Measurements from ENCODE around the gene MRPL53.
"Not testable (repeated sequence)": the region's sequence is repeated elsewhere in the genome, so short reads cannot be mapped to it uniquely, and the experiment has no call there.

Gene MRPL53

DNA sequence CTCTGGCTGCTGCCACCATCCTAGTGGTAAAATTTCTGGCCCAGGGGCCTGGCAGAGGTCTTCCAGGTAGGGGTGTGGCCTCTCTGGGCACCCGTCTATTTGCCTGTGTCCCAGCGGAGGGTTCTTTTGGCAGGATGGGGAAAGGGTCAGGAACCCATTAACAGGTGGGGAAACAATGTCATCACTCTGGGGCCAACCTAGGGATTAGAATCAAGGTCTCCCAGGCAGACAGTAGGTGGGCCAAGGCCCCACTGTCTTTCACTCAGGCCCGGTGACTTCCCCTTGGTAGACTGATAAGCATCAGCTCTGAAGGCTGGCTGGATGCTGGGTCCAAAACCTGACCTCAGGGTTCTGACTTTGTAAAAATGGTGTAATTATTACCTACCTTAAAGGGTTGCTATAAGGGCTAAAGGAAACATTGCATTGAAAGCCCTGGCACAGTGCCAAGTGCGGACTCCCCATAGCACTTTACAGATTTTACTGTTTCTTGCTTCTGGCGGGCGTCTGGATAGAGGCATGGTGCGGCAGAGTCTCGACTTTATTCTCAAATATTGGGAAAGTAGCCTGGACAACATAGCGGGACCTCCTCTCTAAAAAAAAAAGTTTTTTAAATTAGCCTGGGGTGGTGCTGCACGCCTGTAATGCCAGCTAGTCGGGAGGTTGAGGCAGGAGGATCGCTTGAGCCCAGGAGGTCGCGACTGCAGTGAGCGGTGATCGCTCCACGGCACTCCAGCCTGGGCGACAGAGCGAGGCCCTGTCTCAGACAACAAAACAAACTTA lies 24.7 kb upstream of the MRPL53 start:
- peaks cover 9% of the 10 kb centered on the region for H3K36me3 Mint-ChIP-seq
- H3K4me1 Mint-ChIP-seq (ENCODE audit: low read depth) = peaks cover 20% of the 10 kb centered on the region
- peaks cover 11% of the 10 kb centered on the region for H3K27me3 Mint-ChIP-seq
- H3K9me3 Mint-ChIP-seq (ENCODE audit: low read depth) = no peaks in the 10 kb centered on the region
- H3K4me3 Mint-ChIP-seq = peak overlapping the region; percentile 91
- H3K27ac Mint-ChIP-seq = no peak overlapping the region

DNA sequence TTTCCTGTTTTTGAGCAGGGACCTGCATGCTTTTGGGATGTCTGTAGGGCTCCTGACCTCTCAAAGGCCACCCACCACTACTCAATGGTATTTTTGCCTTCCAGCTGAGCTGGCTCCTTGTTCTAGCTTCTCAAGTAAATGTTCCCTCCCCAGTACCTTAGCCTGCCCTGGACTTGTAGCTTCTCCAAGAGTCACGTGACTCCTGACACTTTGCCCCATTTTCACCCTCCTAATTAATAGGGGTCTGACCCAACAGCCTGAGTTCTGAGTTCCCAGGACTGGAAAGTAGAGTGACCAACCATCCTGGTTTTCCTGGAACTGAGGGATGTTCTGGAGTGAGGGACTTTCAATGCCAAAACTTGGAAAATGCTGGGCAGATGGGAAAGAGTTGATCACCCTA lies 23.0 kb upstream of the MRPL53 start:
- Mint-ChIP-seq H3K27ac (no peak overlapping the region), H3K4me3 (no peak overlapping the region), H3K4me1 (ENCODE audit: low read depth) (peaks cover 14% of the 10 kb centered on the region), H3K9me3 (ENCODE audit: low read depth) (no peaks in the 10 kb centered on the region), H3K27me3 (peaks cover 4% of the 10 kb centered on the region), H3K36me3 (peaks cover 10% of the 10 kb centered on the region)

DNA sequence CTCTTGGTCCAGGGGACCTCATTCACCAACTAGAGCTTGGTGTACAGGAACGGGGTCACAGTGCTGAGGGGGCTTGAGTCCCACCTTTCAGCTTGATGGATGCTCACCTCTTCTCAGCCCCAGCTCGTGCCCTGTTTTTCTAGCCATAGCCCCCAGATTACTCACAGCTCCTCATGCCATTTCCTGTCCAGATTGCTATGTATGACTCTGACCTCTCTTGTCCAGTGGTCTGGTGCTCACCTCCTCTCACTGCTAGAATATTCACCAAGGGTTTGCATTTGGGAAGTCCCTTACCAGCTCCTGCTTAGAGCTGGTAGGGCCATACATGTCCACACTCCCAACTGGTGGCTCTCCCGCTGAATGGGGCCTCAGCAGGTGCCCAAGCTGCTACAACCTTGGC lies 21.1 kb upstream of the MRPL53 start:
- Mint-ChIP-seq H3K4me1 (ENCODE audit: low read depth) (peaks cover 7% of the 10 kb centered on the region), H3K27ac (no peak overlapping the region), H3K4me3 (no peak overlapping the region), H3K9me3 (ENCODE audit: low read depth) (no peaks in the 10 kb centered on the region), H3K36me3 (peaks cover 15% of the 10 kb centered on the region), H3K27me3 (no peaks in the 10 kb centered on the region)

DNA sequence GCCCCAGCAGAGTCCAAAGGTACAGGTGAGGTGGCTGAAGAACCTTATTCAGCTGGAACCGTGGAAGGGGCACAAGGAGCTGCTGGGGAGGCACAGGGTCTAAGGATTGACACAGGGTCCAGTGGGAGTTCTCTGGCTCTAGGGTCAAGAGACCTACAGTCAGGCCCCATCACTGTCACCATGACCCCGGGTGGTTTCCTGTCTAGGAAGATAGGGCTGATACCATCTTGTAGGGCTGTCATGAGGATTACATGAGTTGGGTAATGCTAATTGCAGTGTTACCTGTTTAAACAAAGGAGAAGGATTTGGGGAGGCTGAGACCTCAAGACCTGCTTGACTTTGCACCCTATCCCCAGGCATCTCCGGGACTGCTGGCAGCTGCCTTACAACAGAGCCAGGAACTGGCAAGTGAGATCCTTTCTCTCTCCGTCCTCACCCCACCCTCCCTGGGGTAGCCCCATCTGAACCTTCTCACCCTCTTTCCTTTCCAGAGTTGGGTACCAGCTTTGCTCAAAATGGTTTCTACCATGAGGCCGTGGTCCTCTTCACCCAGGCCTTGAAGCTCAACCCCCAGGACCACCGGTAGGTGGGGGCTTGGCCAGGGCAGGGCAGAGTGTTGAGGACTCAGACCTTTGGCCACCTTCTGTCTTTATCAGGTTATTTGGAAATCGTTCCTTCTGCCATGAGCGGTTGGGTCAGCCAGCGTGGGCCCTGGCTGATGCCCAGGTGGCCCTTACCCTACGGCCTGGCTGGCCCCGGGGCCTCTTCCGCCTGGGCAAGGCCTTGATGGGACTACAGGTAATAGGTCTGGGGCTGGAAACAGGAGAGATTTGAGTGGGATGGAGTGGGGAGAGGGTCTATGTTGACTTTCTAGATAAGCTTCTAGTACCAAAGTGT lies 19.4 kb upstream of the MRPL53 start:
- peaks cover 15% of the 10 kb centered on the region for H3K36me3 Mint-ChIP-seq
- H3K9me3 Mint-ChIP-seq (ENCODE audit: low read depth) = no peaks in the 10 kb centered on the region
- H3K4me3 Mint-ChIP-seq = no peak overlapping the region
- no peaks in the 10 kb centered on the region for H3K27me3 Mint-ChIP-seq
- H3K27ac Mint-ChIP-seq = no peak overlapping the region
- peaks cover under 1% of the 10 kb centered on the region for H3K4me1 Mint-ChIP-seq (ENCODE audit: low read depth)

DNA sequence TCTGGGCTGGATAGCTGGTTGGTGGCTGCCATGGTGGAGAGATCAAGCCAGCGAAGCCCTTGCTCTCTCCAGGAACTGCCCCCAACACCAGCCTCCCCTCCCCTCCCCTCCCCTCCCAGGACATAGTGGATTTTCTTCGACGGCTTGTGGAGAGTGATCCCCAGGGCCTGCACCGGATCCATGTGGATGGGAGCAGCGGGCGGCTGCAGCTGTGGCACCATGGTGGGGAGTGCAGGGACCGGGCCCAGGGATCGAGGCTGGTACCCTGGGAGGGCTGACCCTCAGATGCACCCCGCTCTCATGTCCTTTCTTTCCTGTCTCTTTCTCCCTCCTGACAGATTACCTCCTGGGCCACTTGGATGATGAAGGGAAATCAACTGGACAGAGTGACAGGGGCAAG lies 17.4 kb upstream of the MRPL53 start:
- Mint-ChIP-seq H3K27me3 (no peaks in the 10 kb centered on the region), H3K4me3 (no peak overlapping the region), H3K9me3 (ENCODE audit: low read depth) (no peaks in the 10 kb centered on the region), H3K4me1 (ENCODE audit: low read depth) (peaks cover 6% of the 10 kb centered on the region), H3K27ac (no peak overlapping the region), H3K36me3 (peaks cover 15% of the 10 kb centered on the region)

DNA sequence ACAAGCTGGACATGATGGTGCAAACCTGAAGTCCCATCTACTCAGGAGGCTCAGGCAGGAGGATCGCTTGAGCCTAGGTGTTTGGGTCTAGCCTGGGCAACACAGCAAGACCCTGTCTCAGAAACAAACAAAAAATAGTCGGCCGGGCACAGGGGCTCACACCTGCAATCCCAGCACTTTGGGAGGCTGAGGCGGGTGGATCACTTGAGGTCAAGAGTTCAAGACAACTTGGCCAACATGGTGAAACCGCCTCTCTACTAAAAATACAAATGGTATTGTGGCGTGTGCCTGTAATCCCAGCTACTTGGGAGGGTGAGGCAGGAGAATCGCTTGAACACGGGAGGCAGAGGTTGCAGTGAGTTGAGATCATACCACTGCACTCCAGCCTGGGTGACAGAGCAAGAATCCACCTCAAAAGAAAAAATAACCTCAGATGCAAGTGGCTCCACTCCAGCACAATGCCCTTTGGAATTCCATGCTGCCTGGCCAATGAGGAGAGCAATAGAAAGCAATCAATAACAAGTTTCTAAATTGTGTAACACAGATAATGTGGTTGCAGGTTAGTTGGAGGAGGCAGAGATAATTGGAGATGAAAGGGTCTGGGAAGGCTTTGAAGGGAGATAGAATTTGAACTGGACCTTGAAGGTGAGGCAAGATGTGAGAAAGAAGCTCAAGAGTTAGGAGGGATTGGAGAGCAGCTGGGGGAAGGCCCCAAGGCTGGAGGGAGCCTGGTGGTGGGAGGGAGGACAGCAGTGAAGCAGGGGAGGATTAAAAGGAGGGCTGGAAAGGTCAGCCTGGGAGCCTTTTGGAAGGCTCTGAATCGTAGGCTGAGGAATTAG lies 16.4 kb upstream of the MRPL53 start:
- Mint-ChIP-seq H3K9me3 (ENCODE audit: low read depth) (no peaks in the 10 kb centered on the region), H3K36me3 (peaks cover 11% of the 10 kb centered on the region)

DNA sequence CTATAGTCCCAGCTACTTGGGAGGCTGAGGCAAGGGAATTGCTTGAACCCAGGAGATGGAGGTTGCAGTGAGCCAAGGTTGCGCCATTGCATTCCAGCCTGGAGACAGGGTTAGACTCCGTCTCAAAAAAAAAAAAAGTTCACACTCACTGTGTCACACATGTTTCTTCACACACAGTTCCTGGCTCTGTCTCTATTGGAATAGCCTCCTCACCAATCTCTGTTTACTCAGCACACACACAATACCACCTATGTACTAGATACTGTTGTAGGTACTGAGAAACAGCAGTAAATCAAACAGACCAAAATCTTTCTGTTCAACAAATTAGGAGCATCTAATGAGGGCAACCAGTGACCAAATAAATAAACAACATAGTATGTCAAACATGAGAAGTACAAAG lies 13.7 kb upstream of the MRPL53 start:
- peaks cover 8% of the 10 kb centered on the region for H3K36me3 Mint-ChIP-seq
- no peaks in the 10 kb centered on the region for H3K27me3 Mint-ChIP-seq
- H3K4me3 Mint-ChIP-seq = no peak overlapping the region
- H3K27ac Mint-ChIP-seq = no peak overlapping the region
- no peaks in the 10 kb centered on the region for H3K9me3 Mint-ChIP-seq (ENCODE audit: low read depth)
- peaks cover 22% of the 10 kb centered on the region for H3K4me1 Mint-ChIP-seq (ENCODE audit: low read depth)

More for the DNA sequence above, 16.4 kb upstream of the MRPL53 start:
- Mint-ChIP-seq H3K4me3 (no peak overlapping the region), H3K27me3 (no peaks in the 10 kb centered on the region), H3K4me1 (ENCODE audit: low read depth) (peaks cover 8% of the 10 kb centered on the region), H3K27ac (no peak overlapping the region)

DNA sequence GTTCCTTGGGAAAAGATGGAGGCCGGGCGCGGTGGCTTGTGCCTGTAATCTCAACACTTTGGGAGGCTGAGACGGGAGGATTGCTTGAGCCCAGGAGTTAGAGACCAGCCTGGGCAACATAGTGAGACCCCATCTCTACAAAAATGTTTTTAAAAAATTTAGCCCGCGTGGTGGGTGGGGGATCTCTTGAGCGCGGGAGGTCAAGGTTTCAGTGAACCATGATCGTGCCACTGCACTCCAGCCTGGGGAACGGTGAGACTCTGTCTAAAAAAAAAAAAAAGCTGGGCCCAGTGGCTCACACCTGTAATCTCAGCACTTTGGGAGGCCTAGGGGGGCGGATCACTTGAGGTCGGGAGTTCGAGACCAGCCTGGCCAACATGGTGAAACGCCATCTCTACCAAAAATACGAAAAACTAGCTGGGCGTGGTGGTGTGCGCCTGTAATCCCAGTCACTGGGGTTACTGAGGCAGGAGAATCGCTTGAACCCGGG lies 11.2 kb upstream of the MRPL53 start:
- not testable (repeated sequence) for H3K36me3 Mint-ChIP-seq; H3K27me3 Mint-ChIP-seq; H3K27ac Mint-ChIP-seq; H3K9me3 Mint-ChIP-seq (ENCODE audit: low read depth)
- H3K4me1 Mint-ChIP-seq (ENCODE audit: low read depth) = peaks cover 38% of the 10 kb centered on the region
- H3K4me3 Mint-ChIP-seq = peak overlapping the region; percentile 99

DNA sequence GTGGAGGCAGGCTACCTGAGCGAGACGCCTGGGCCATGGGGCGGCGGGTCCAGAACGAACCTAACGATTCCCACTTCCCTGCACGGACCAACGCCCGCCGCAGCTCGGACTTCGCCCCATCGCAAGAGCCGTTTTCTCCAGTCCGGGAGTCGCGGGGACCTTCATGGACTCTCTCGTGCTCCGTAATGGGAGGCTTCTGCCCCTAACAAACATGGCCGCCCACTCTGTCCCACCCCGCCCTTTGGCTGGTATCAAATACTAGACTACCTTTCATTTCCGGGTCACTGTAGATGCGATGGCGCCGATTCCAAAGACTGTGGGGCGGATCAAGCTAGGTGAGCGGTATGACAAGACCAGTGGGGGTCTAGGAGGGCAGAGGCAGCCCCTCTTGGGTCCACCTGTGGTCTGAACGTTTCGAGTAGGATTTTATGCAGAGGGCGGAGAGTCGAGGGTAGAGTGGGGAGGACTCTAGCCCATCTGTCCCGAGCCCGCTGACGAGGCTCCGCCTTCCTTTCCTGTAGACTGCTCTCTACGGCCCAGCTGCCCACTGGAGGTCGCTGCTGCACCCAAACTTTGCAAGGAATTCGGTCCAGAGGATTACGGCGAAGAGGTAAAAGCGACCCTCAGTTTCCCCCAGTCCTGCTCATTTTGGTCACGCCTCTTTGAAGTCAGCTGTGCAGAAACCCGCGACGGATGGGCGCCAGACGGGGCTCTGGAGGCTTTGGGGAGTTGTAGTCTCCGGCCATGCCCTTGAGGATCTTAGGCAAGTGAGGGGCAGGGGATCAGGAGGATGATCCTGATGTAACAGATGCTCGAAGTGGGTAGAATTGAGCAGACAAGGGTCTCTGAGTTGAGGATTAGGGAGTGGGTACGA lies 10.6 kb upstream of the MRPL53 start, which contains the start of the genes CCDC142 and TTC31:
Gene CCDC142, minus strand, starts transcription at position 198 of the 874 bp plus-strand sequence. Its CDS starts 161 bp downstream, at position 37.
Gene TTC31, plus strand, starts transcription at position 281 of the 874 bp plus-strand sequence. Its CDS starts 15 bp downstream, at position 296.
- Mint-ChIP-seq H3K9me3 (ENCODE audit: low read depth) (no peaks in the 10 kb centered on the region), H3K27me3 (no peaks in the 10 kb centered on the region), H3K27ac (peak within 1 kb of the TSS; percentile 99), H3K36me3 (no peaks in the 10 kb centered on the region), H3K4me3 (peak within 1 kb of the TSS; percentile 99), H3K4me1 (ENCODE audit: low read depth) (peaks cover 38% of the 10 kb centered on the region)

DNA sequence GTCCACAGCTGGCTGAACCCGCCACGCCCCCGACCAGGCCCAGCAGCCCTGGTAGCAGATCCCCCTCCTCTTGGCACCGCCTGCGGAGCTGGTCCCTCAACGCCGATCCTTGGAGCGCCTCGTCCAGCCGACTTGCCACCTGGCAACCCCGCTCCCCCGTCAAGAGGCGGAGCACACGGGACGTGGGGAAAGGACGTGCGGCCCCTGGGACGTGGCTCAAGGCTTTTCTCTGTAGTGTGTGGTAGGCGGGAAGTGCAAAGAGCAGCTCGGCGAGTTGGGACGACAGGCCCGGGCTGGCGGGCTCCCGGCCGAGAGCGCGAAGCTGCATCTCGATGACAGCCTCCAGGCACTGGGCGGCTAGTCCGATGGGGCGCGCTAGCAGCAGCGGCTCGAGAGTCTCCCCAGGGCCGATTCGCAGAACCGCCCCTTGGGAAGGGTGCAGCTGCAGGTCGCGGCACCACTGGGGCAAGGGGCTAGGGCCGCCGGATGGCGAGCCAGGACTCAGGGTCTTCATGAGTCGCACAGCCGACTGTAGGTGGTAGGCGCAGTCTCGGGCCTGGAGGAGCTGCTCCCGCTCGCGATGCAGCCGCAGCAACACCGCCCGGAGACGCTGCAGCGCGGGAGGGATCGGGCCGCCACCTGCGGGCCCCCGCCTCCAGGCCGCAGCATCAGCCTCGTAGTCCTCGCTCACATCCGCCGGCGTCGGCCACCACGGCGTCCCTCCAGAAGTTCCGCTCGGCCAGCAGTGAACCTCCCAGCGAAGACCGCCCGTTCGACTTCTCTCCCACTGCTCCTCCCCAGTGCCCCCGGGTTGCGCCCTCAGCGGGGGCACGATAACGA lies 9.7 kb upstream of the MRPL53 start:
- no peaks in the 10 kb centered on the region for H3K27me3 Mint-ChIP-seq
- peaks cover 4% of the 10 kb centered on the region for H3K36me3 Mint-ChIP-seq
- H3K4me3 Mint-ChIP-seq = peak overlapping the region; percentile 99
- H3K27ac Mint-ChIP-seq = peak overlapping the region; percentile 99
- H3K4me1 Mint-ChIP-seq (ENCODE audit: low read depth) = peaks cover 38% of the 10 kb centered on the region
- no peaks in the 10 kb centered on the region for H3K9me3 Mint-ChIP-seq (ENCODE audit: low read depth)

DNA sequence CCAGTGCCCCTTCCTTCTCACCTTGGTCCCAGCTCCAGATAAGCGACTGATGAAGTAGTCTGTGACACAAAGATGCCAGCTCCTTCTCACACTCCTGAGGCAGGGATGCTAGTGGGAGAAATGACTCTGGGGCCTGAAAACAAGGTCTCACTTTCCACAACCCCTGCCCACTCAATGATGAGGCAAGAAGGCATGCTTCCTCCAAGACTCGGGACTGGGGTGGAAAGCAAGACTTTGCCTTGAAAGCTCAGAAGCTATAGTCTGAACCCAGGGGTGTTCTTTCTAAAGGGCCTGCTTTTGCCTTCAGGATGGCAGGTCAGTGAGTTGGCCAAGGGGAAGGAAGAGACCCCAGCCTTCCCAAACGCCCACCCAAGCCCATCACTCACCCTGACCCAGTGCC lies 9.0 kb upstream of the MRPL53 start:
- peak overlapping the region; percentile 99 for H3K4me3 Mint-ChIP-seq
- H3K4me1 Mint-ChIP-seq (ENCODE audit: low read depth) = peaks cover 36% of the 10 kb centered on the region
- no peaks in the 10 kb centered on the region for H3K9me3 Mint-ChIP-seq (ENCODE audit: low read depth)
- H3K27ac Mint-ChIP-seq = no peak overlapping the region
- H3K36me3 Mint-ChIP-seq = peaks cover 4% of the 10 kb centered on the region
- no peaks in the 10 kb centered on the region for H3K27me3 Mint-ChIP-seq

DNA sequence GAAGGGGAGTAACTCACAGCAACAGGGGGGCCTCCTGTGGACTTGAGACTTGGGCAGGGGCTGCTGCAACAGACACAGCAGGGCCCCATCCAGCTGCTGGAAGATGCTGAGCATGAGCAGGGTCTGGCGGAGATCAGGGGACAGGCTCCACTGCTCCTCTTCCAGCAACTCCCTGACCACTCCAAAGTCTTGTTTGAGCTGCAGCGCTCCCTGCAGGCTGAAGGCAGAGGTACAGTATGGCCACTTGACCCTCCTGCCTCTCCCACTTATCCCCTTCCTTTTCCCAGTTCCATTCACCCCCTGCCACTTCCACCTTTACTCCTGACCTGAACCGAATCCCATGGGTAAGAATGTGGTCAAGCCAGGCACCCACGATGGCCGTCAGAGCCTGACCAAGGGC lies 2.4 kb upstream of the MRPL53 start:
- Mint-ChIP-seq H3K27me3 (no peaks in the 10 kb centered on the region), H3K36me3 (peaks cover 7% of the 10 kb centered on the region), H3K27ac (no peak overlapping the region), H3K9me3 (ENCODE audit: low read depth) (no peaks in the 10 kb centered on the region), H3K4me1 (ENCODE audit: low read depth) (peaks cover 25% of the 10 kb centered on the region), H3K4me3 (no peak overlapping the region)

DNA sequence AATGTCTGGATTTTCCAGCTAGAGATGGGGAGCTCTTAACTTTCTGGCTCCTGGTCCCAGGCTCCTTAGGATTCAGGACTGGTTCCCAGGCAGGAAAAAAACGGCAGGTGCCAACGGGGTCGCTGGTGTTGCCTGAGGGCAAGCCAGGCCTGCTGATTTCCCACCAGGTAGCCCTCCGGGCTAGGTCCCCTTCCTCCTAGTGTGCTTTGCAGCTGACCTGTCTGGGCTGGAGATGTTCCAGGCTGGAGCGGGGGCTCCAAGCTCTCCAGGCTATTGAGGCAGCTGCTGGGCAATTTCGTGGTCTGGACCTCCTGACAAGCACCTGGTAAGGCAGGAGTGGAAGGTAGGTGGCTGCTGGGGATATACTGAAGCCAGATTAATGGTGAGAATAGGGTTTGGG lies 2.0 kb upstream of the MRPL53 start:
- Mint-ChIP-seq H3K4me3 (no peak overlapping the region), H3K36me3 (peaks cover 7% of the 10 kb centered on the region), H3K9me3 (ENCODE audit: low read depth) (no peaks in the 10 kb centered on the region), H3K27ac (no peak overlapping the region), H3K27me3 (no peaks in the 10 kb centered on the region), H3K4me1 (ENCODE audit: low read depth) (peaks cover 25% of the 10 kb centered on the region)

Measured in activated naive CD8-positive, alpha-beta T cell (primary cell).